PC-3 (cell line): ENCODE data around the gene TFIP11. TPM values are rescaled to one million over a fixed set of nuclear protein-coding genes. Genes with fewer than 3 reads are reported as not detected.

Experiments
- ATAC-seq: fragments of 200-7000 bp; cut with Tn5 transposase; 2 replicates; pipeline ENCODE4 v1.9.1; 2020; ENCODE audit warnings: mild to moderate bottlenecking, moderate library complexity
- BruUV-seq: library from RNA; stranded (reverse); fragments of 400-500 nt; replicated peaks from 2 replicates; lab custom pipeline; 2021; lab: Mats Ljungman, UMichigan
- CTCF ChIA-PET: fragments of 300-600 bp; sonication (Branson Sonifier 250); formaldehyde crosslinking; loops from one replicate; lab custom pipeline; 2022; ENCODE audit warnings: antibody characterized with exemption; lab: Charles Lee
- POLR2A ChIA-PET: fragments of 300-600 bp; sonication (Branson Sonifier 250); formaldehyde crosslinking; loops from one replicate; lab custom pipeline; 2022; ENCODE audit warnings: antibody characterized with exemption; ENCODE audit not compliant: unreplicated experiment; lab: Charles Lee
- DNase-seq: peaks from one replicate; pipeline ENCODE4 v3.0.0-alpha.2; 2015
- H2AFZ ChIP-seq: fragments of 300-600 bp; sonication (generic); 2 replicates; pipeline ENCODE4 v1.6.0; 2016; ENCODE audit warnings: antibody characterized with exemption, low read length
- H3F3A ChIP-seq: fragments of 300-600 bp; sonication (generic); one replicate; pipeline ENCODE4 v1.6.0; 2017; ENCODE audit warnings: antibody characterized with exemption, low read length, control low read depth, mild to moderate bottlenecking; ENCODE audit not compliant: unreplicated experiment
- H3K27ac ChIP-seq: fragments of 300-600 bp; sonication (generic); 2 replicates; pipeline ENCODE4 v1.5.1; 2016; ENCODE audit warnings: mild to moderate bottlenecking, low read length
- H3K27me3 ChIP-seq: fragments of 300-600 bp; sonication (generic); 2 replicates; pipeline ENCODE4 v1.6.1; 2016; ENCODE audit warnings: low read length, mixed read lengths
- H3K36me3 ChIP-seq: fragments of 300-600 bp; sonication (generic); 2 replicates; pipeline ENCODE4 v1.6.1; 2016; ENCODE audit warnings: low read depth, mixed run types, low read length, mixed read lengths
- H3K4me1 ChIP-seq: fragments of 300-600 bp; sonication (generic); 2 replicates; pipeline ENCODE4 v1.5.1; 2016; ENCODE audit warnings: low read length; ENCODE audit not compliant: insufficient read depth
- H3K4me2 ChIP-seq: fragments of 300-600 bp; sonication (generic); 2 replicates; pipeline ENCODE4 v1.6.0; 2016; ENCODE audit warnings: low read length
- H3K4me3 ChIP-seq: fragments of 300-600 bp; sonication (generic); 2 replicates; pipeline ENCODE4 v1.5.1; 2016; ENCODE audit warnings: mild to moderate bottlenecking, low read length, mixed read lengths
- H3K79me2 ChIP-seq: fragments of 300-600 bp; sonication (generic); 2 replicates; pipeline ENCODE4 v1.6.1; 2017; ENCODE audit warnings: low read length, mixed read lengths
- H3K9ac ChIP-seq: fragments of 300-600 bp; sonication (generic); 2 replicates; pipeline ENCODE4 v1.6.0; 2016; ENCODE audit warnings: mild to moderate bottlenecking, low read length
- H3K9me2 ChIP-seq: fragments of 300-600 bp; sonication (generic); replicated peaks from 2 replicates; pipeline ENCODE4 v1.6.1; 2016; ENCODE audit warnings: mixed run types, low read length, mixed read lengths
- H3K9me3 ChIP-seq: fragments of 300-600 bp; sonication (generic); 2 replicates; pipeline ENCODE4 v1.6.1; 2016; ENCODE audit warnings: low read length, mixed read lengths
- H4K20me1 ChIP-seq: fragments of 300-600 bp; sonication (generic); 2 replicates; pipeline ENCODE4 v1.6.1; 2016; ENCODE audit warnings: low read length, mixed read lengths
- CTCF ChIP-seq: fragments of 300-600 bp; sonication (generic); conservative IDR thresholded peaks from 2 replicates; pipeline ENCODE4 v1.5.1; 2017; ENCODE audit warnings: antibody characterized with exemption, low read depth, mild to moderate bottlenecking, low read length
- EZH2 ChIP-seq: fragments of 300-600 bp; sonication (generic); IDR thresholded peaks from one replicate; pipeline ENCODE4 v1.6.1; 2017; ENCODE audit warnings: antibody characterized with exemption, mild to moderate bottlenecking, low read length; ENCODE audit not compliant: unreplicated experiment
- EZH2phosphoT487 ChIP-seq: fragments of 300-600 bp; sonication (generic); IDR thresholded peaks from 2 replicates; pipeline ENCODE4 v1.6.1; 2018; ENCODE audit warnings: mild to moderate bottlenecking, antibody characterized with exemption, low read length, borderline replicate concordance
- intact Hi-C: fragments of 100-400 bp; cut with micrococcal nuclease; formaldehyde crosslinking; loops from 2 replicates; pipeline ENCODE4 v1.9.0; 2023
- total RNA-seq: library from RNA; depleted of rRNA; stranded (reverse); fragments of >200 nt; gene quantifications from 2 replicates; pipeline ENCODE4 v1.2.3, GENCODE V29; 2014

The TFIP11 gene
- total RNA-seq, 1 experiment from 2014 or later = 22.4 TPM

GRCh38 chr22:26514419-26515161 lies 2.3 kb upstream of the TFIP11 start:
- Histone ChIP-seq H3K4me1 (peaks cover 11% of the 10 kb centered on the region; the same call in 1 of the 2 replicates), H3K79me2 (peaks cover 36% of the 10 kb centered on the region), H3K9me3 (no peaks in the 10 kb centered on the region), H3K9me2 (no peaks in the 10 kb centered on the region), H4K20me1 (no peaks in the 10 kb centered on the region), H2AFZ (no peak overlapping the region), H3F3A (no peaks in the 10 kb centered on the region), H3K4me3 (no peak overlapping the region), H3K9ac (no peak overlapping the region), H3K27ac (no peak overlapping the region), H3K27me3 (no peaks in the 10 kb centered on the region), H3K36me3 (no peaks in the 10 kb centered on the region; the same call in 1 of the 2 replicates), H3K4me2 (peak overlapping the region; percentile 83; the same call in 1 of the 2 replicates)
- DNase-seq (no peak), ATAC-seq (no peak)
- ChIA-PET CTCF (no interaction called here), POLR2A (no interaction called here)
- no TSS peak for BruUV-seq
- intact Hi-C loops = loop anchor here (10.0 kb wide), 1 partner anchor 70 kb away; no protein-coding TSS in a partner anchor
- TF ChIP-seq CTCF = no peak
- no peak for TF ChIP-seq EZH2phosphoT487
- no peak for TF ChIP-seq EZH2

GRCh38 chr22:26513838-26514237 lies 1.6 kb upstream of the TFIP11 start:
- H2AFZ ChIP-seq = no peak overlapping the region
- H3K27ac ChIP-seq = no peak overlapping the region
- DNase-seq (no peak), ATAC-seq (no peak)
- H4K20me1 ChIP-seq = no peaks in the 10 kb centered on the region
- no peaks in the 10 kb centered on the region for H3F3A ChIP-seq
- no peak for TF ChIP-seq CTCF
- TF ChIP-seq EZH2phosphoT487 = no peak
- H3K27me3 ChIP-seq = no peaks in the 10 kb centered on the region
- H3K4me2 ChIP-seq = peak overlapping the region; percentile 83
- no TSS peak for BruUV-seq
- H3K4me1 ChIP-seq = peaks cover 11% of the 10 kb centered on the region; the same call in 1 of the 2 replicates
- peak overlapping the region; percentile 86; the same call in 1 of the 2 replicates for H3K4me3 ChIP-seq
- H3K79me2 ChIP-seq = peaks cover 36% of the 10 kb centered on the region
- ChIA-PET POLR2A (no interaction called here), CTCF (no interaction called here)
- H3K9me3 ChIP-seq = no peaks in the 10 kb centered on the region
- intact Hi-C loops = loop anchor here (10.0 kb wide), 1 partner anchor 71 kb away; no protein-coding TSS in a partner anchor
- no peaks in the 10 kb centered on the region for H3K9me2 ChIP-seq
- H3K36me3 ChIP-seq = no peaks in the 10 kb centered on the region; the same call in 1 of the 2 replicates
- H3K9ac ChIP-seq = no peak overlapping the region

GRCh38 chr22:26508148-26508547 lies 4.1 kb downstream of the TFIP11 start:
- H3K9me2 ChIP-seq = no peaks in the 10 kb centered on the region
- TF ChIP-seq EZH2phosphoT487 (no peak), EZH2 (no peak), CTCF (no peak)
- peaks cover 15% of the 10 kb centered on the region for H3K36me3 ChIP-seq
- H3K27ac ChIP-seq = no peak overlapping the region
- no peak for DNase-seq
- H3K27me3 ChIP-seq = no peaks in the 10 kb centered on the region
- H3K79me2 ChIP-seq = peaks cover 23% of the 10 kb centered on the region
- H3K4me3 ChIP-seq = no peak overlapping the region
- intact Hi-C loops = no loop called here
- H3K9me3 ChIP-seq = no peaks in the 10 kb centered on the region
- H3K4me2 ChIP-seq = no peak overlapping the region
- H2AFZ ChIP-seq = no peak overlapping the region
- CTCF ChIA-PET = no interaction called here
- no peaks in the 10 kb centered on the region for H4K20me1 ChIP-seq
- H3K9ac ChIP-seq = no peak overlapping the region
- BruUV-seq = no TSS peak
- peaks cover 5% of the 10 kb centered on the region; the same call in 1 of the 2 replicates for H3K4me1 ChIP-seq
- H3F3A ChIP-seq = no peaks in the 10 kb centered on the region
- POLR2A ChIA-PET = no interaction called here
- ATAC-seq = no peak
